HG03571 (cell line): ENCODE measurements around the gene TTC34.

Experiments used
- ATAC-seq: cut with Tn5 transposase; IDR thresholded peaks from one replicate; pipeline ENCODE4 v1.9.1; 2021; ENCODE audit not compliant: unreplicated experiment

TTC34 gene

GRCh38 chr1:2829846-2830615 lies 28.5 kb upstream of the TTC34 start:
- no peak for ATAC-seq

GRCh38 chr1:2828586-2829250 lies 27.2 kb upstream of the TTC34 start:
- ATAC-seq, result no peak

- no peak for ATAC-seq
These were observed 25.3 kb upstream of the TTC34 start for GRCh38 chr1:2826736-2827292.

GRCh38 chr1:2826316-2826715 lies 24.8 kb upstream of the TTC34 start:
- no peak for ATAC-seq

GRCh38 chr1:2825487-2826189 lies 24.1 kb upstream of the TTC34 start:
- no peak for ATAC-seq

- no peak for ATAC-seq
These were observed 23.5 kb upstream of the TTC34 start for GRCh38 chr1:2824999-2825398.

GRCh38 chr1:2823921-2824610 lies 22.6 kb upstream of the TTC34 start:
- no peak for ATAC-seq

GRCh38 chr1:2822621-2823145 lies 21.2 kb upstream of the TTC34 start:
- ATAC-seq, result no peak

- ATAC-seq, result no peak
These were observed 20.6 kb upstream of the TTC34 start for GRCh38 chr1:2821966-2822620.

- no peak for ATAC-seq
These were observed 20.0 kb upstream of the TTC34 start for GRCh38 chr1:2821373-2821955.

GRCh38 chr1:2820731-2821372 lies 19.4 kb upstream of the TTC34 start:
- no peak for ATAC-seq

- ATAC-seq, result no peak
These were observed 18.6 kb upstream of the TTC34 start for GRCh38 chr1:2819831-2820730.

GRCh38 chr1:2819429-2819828 lies 17.9 kb upstream of the TTC34 start:
- ATAC-seq, result no peak

GRCh38 chr1:2817784-2818564 lies 16.5 kb upstream of the TTC34 start:
- ATAC-seq, result no peak

GRCh38 chr1:2816786-2817185 lies 15.3 kb upstream of the TTC34 start:
- ATAC-seq, result no peak

- no peak for ATAC-seq
These were observed 14.1 kb upstream of the TTC34 start for GRCh38 chr1:2815551-2815950.

GRCh38 chr1:2814511-2815075 lies 13.1 kb upstream of the TTC34 start:
- no peak for ATAC-seq
